GM18502 (cell line): ENCODE results near the gene TOPAZ1.
"Not testable (repeated sequence)": the region's sequence is repeated elsewhere in the genome, so short reads cannot be mapped to it uniquely, and the experiment has no call there.

ENCODE experiments used
- ATAC-seq: cut with Tn5 transposase; IDR thresholded peaks from one replicate; pipeline ENCODE4 v1.9.1; 2021; ENCODE audit warnings: mild to moderate bottlenecking; ENCODE audit not compliant: unreplicated experiment, poor library complexity

TOPAZ1 gene

GRCh38 chr3:44326019-44326418 is 84.3 kb downstream of the TOPAZ1 start:
- ATAC-seq: no peak

- no peak for ATAC-seq
Observed at GRCh38 chr3:44326515-44326914, 84.8 kb downstream of the TOPAZ1 start.

DNA sequence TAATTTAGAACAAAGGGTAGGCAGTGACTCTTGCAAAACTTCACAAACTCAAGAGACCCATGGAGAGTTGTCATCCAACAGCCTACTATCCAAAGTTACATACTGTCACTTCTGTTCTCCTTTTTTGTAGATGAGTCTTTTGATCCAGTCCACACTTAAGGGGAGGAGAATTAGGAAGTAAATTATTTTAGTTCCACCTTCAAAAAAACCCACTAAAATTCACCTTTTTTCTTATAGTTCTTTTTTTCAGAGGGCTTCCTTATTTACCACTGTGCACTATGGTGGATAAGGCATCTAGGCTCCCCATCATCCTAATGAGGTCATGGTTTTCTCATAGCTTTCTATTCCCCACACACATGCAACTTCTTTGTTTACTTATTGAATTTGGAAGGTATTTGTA is 88.3 kb downstream of the TOPAZ1 start:
- ATAC-seq: no peak

- no peak for ATAC-seq
Observed at GRCh38 chr3:44330444-44330843, 88.8 kb downstream of the TOPAZ1 start.

DNA sequence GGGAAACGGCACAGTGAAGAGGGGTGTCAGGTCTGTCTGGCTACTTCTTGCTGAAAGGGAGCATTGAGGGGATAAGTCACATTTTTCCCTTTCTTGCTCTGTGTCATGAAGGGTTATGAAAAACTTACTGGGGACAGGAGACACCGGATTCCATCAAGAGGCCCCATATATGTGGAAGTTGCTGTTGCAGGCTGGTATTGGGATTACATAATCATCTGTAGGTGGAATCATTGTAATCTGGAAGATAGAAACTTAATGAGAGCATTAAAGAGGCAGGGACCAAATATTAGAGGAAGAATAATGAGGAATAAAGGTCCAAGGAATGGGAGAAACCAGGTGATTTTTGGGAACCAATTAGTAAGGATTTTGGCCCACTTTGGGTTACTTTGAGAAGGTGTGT is 92.6 kb downstream of the TOPAZ1 start:
- ATAC-seq: no peak

- ATAC-seq: no peak
Observed at GRCh38 chr3:44337248-44337785, 95.6 kb downstream of the TOPAZ1 start.

DNA sequence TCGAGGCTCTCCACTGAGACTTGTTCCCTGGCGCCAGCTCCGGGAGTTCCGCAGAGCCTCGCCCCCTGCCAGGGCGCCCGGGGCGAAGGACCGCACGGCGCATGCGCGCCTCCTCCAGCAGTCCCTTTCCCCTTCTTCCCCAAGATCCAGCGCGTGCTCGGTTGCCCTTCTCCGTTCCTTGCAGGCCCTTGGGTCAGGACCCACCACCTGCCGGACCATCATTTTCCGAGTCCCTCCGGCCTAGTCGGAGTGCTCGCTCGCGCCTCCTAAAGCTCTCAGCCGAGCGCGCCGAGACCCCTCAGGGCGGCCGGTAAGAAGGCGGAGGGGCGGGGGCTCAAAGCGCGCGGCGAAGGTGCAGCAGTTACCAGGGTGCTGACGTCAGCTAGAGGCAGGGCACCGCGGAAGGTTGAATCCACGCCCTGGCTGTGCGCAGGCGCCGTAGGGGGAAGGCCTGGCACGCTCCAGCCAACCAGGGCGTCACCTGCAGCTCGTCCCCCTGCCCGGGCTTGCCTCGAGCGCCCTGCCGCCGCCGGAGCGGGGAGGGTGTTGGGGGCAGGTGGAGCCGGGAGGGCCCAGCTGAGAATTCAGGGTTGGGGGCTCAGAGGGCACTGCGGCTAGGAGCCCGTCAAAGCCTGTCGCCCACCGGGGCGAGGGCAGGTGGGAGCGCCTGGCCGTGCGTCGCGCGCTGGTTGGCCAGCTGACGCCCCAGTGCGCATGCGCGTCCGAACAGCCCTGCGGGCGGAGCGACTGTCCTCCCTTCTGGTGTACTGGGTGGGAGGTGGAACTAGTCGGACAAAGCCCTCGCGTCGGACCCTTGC is 96.5 kb downstream of the TOPAZ1 start, which contains the start of gene TCAIM:
Gene TCAIM, plus strand, starts transcription at position 757 of the 818 bp plus-strand sequence. CDS start 16,017 bp downstream, outside the sequence.
- ATAC-seq: peak; percentile 94

GRCh38 chr3:44338828-44339127 is 97.1 kb downstream of the TOPAZ1 start:
- no peak for ATAC-seq

- no peak for ATAC-seq
Observed at GRCh38 chr3:44339181-44340057, 97.7 kb downstream of the TOPAZ1 start.

GRCh38 chr3:44340058-44340395 is 98.3 kb downstream of the TOPAZ1 start:
- ATAC-seq: no peak

DNA sequence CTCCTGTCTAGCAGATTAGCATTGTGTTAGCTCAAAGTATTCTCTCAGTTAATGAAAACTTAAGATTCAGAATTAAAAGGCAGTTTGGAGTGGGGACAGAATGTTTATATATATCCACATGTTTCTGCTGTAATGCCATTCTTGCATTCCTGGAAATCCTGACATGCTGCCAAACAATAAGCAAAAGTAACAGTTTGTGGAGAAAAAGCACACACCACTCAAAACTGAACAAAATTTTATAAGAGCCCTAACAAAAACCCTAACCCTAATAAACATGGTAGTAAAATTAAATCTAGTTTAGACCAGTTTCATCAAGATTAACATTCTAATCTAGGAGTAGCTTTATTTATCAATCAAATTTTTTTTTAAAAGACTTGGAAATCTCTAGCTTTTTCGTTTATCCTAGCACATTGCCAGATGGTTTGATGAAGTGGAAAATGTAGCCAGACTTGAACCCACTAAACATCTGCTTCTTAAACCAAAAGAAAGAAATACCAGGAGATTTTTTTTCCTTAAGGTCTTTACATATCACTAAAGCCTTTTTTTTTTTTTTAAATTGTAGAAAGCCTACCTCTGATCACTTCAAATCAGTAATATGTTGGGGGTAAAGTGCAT is 100.6 kb downstream of the TOPAZ1 start:
- ATAC-seq: no peak

DNA sequence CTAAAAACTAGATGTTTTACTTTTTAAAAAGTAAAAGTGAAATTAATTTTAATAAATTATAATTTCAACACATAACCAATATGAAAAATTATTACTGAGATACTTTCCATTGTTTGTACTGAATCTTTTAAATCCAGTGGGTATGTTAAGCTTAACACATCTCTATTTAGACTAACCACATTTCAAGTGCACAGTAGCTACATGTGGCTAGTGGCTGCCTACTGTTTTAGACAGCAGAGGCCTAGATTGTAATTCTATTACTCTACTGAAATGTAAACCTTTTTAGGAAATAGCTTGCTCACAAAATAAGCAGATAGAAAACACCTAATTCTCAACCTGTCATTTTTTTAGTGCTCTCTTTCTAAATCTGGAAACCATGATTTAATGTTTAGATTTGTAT is 101.7 kb downstream of the TOPAZ1 start:
- ATAC-seq: no peak

- ATAC-seq: not testable (repeated sequence)
Observed at GRCh38 chr3:44346590-44346989, 104.9 kb downstream of the TOPAZ1 start.

- ATAC-seq: no peak
Observed at GRCh38 chr3:44348993-44349392, 107.3 kb downstream of the TOPAZ1 start.

GRCh38 chr3:44353355-44353924 is 111.8 kb downstream of the TOPAZ1 start:
- no peak for ATAC-seq

GRCh38 chr3:44355362-44356033 is 113.8 kb downstream of the TOPAZ1 start:
- ATAC-seq: no peak

- no peak for ATAC-seq
Observed at GRCh38 chr3:44359146-44359751, 117.6 kb downstream of the TOPAZ1 start.

GRCh38 chr3:44363591-44363990 is 121.9 kb downstream of the TOPAZ1 start:
- ATAC-seq: no peak

GRCh38 chr3:44365952-44366351 is 124.3 kb downstream of the TOPAZ1 start:
- ATAC-seq: no peak

GRCh38 chr3:44375450-44375849 is 133.8 kb downstream of the TOPAZ1 start:
- ATAC-seq: no peak
